ENCODE results near the gene RBM20. TPM values are rescaled to one million over a fixed set of nuclear protein-coding genes. Genes with fewer than 3 reads are reported as not detected.

RBM20 gene
- polyA plus RNA-seq, 1 donor (not counting 4 experiments of a cell fraction or from before 2014, with no cell fraction given): 0.01 TPM

DNA sequence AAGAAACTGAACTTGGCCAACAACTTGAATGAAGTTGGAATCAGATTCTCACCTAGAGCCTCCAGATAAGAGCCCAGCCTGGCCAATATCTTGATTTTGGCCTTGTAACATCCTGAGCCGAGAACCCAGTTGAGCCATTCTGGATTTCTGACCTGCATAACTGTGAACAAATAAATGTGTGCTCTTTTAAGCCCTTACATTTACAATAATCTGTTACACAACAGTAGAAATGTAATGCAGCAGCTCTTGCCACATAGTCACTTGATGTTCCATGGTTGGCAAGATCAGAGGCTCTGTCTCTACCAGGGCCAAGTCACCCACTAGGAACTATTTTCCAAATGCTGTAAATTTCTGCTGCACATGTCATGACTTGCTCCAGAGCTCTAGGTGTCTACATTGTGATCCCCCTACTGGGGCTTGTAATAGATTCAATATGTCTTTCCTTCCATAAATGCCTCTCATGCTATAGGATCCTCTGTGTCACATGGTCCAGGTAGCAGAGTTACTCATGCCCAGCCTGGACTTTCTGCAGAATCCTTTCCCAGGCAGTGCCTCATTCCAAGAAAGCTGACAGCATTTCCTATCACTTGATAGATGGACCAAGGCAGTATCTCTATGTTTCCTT is 11.4 kb upstream of the RBM20 start:
- Histone ChIP-seq H3K36me3 (ENCODE audit: control insufficient read depth in 2 of 2, extremely low read depth in 1 of 2, insufficient read depth in 2 of 2, low read length in 2 of 2) (no peaks in the 10 kb centered on the region), H4K20me1 (ENCODE audit: control insufficient read depth, extremely low read depth, insufficient read depth, low read length) (no peaks in the 10 kb centered on the region), H2AFZ (ENCODE audit: control insufficient read depth, low read length) (no peak overlapping the region), H3K4me2 (ENCODE audit: control insufficient read depth, extremely low read depth, insufficient read depth, low read depth, low read length) (no peak overlapping the region), H3K9me3 (ENCODE audit: control insufficient read depth, low read depth, low read length) (no peaks in the 10 kb centered on the region), H3K9me1 (ENCODE audit: control insufficient read depth, extremely low read depth, insufficient read depth, low read length) (no peaks in the 10 kb centered on the region), H3K9ac (ENCODE audit: control insufficient read depth, extremely low read depth, insufficient read depth, low read length) (no peak overlapping the region), H3K4me3 (ENCODE audit: control insufficient read depth in 2 of 3, extremely low read depth in 1 of 3, insufficient read depth in 2 of 3, low read depth in 1 of 3, low read length in 3 of 3) (no peak overlapping the region), H3K4me1 (ENCODE audit: control insufficient read depth, extremely low read depth, insufficient read depth, low read length) (peaks cover 6% of the 10 kb centered on the region), H3K27ac (ENCODE audit: control insufficient read depth, insufficient read depth, low read length) (no peak overlapping the region), H3K27me3 (ENCODE audit: control insufficient read depth, extremely low read depth, insufficient read depth, low read length) (no peaks in the 10 kb centered on the region), H3K79me2 (ENCODE audit: control insufficient read depth, insufficient read depth, low read length) (no peaks in the 10 kb centered on the region)
- FAIRE-seq: peak; percentile 60
- TF ChIP-seq, protein P1, sequence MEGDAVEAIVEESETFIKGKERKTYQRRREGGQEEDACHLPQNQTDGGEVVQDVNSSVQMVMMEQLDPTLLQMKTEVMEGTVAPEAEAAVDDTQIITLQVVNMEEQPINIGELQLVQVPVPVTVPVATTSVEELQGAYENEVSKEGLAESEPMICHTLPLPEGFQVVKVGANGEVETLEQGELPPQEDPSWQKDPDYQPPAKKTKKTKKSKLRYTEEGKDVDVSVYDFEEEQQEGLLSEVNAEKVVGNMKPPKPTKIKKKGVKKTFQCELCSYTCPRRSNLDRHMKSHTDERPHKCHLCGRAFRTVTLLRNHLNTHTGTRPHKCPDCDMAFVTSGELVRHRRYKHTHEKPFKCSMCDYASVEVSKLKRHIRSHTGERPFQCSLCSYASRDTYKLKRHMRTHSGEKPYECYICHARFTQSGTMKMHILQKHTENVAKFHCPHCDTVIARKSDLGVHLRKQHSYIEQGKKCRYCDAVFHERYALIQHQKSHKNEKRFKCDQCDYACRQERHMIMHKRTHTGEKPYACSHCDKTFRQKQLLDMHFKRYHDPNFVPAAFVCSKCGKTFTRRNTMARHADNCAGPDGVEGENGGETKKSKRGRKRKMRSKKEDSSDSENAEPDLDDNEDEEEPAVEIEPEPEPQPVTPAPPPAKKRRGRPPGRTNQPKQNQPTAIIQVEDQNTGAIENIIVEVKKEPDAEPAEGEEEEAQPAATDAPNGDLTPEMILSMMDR (optimal IDR thresholded peaks at IDR 0.05 in 1 of 3, IDR thresholded peaks at IDR 0.05 in 1 of 3, conservative IDR thresholded peaks at IDR 0.05 in 1 of 3; ENCODE audit: extremely low read depth in 1 of 3, insufficient read depth in 2 of 3, low read length in 3 of 3): no peak
- no peak for TF ChIP-seq EZH2 (IDR thresholded peaks at IDR 0.05; ENCODE audit: low read length)
- dilution Hi-C loops (cut with MboI; ENCODE audit: extremely low pct_ligation_motif_present, low sequenced_read_pairs): no loop called here
- peak; percentile 28 for DNase-seq (ENCODE audit: low read depth, low spot score)

DNA sequence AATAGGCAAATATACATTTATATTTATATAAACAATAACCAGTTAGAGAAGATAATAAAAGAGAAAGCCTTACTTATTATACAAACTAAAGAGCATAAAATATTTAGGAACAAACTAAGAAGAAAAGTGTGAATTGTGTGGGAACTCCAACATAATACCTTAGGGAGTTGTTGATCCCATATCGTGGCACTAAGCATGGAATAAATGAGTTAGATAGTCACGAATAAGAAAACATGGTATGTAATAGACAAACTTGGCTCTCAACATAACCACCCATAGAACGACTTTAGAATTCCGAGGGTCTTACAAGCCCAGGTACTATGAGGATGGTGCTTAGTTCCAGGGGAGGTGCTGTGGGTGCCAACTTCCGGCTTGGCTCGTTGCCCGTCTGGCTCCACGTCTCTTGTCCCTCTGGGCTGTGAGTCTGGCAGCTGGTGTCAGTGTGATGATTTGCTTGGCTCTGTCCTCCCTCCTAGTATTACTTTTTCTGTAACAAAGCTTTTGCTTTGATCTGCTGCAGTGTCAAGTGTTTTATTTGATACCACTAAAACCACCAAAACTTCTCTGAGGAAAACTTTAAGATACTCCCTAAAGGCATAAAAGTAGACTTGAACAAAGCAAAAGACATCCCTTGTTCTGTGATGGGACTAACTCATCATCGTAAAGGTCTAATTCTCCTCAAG is 9.5 kb upstream of the RBM20 start:
- peak overlapping the region; percentile 35 for H2AFZ ChIP-seq (ENCODE audit: control insufficient read depth, low read length)
- H4K20me1 ChIP-seq (ENCODE audit: control insufficient read depth, extremely low read depth, insufficient read depth, low read length): no peaks in the 10 kb centered on the region
- dilution Hi-C loops (cut with MboI; ENCODE audit: extremely low pct_ligation_motif_present, low sequenced_read_pairs): no loop called here
- FAIRE-seq (peak; percentile 71), DNase-seq (ENCODE audit: low read depth, low spot score) (no peak)
- H3K4me1 ChIP-seq (ENCODE audit: control insufficient read depth, extremely low read depth, insufficient read depth, low read length): peaks cover 6% of the 10 kb centered on the region
- no peaks in the 10 kb centered on the region for H3K9me1 ChIP-seq (ENCODE audit: control insufficient read depth, extremely low read depth, insufficient read depth, low read length)
- no peaks in the 10 kb centered on the region for H3K79me2 ChIP-seq (ENCODE audit: control insufficient read depth, insufficient read depth, low read length)
- no peaks in the 10 kb centered on the region for H3K9me3 ChIP-seq (ENCODE audit: control insufficient read depth, low read depth, low read length)
- peak overlapping the region; percentile 26 for H3K4me2 ChIP-seq (ENCODE audit: control insufficient read depth, extremely low read depth, insufficient read depth, low read depth, low read length)
- no peak for TF ChIP-seq EZH2 (IDR thresholded peaks at IDR 0.05; ENCODE audit: low read length)
- TF ChIP-seq, protein P1 (optimal IDR thresholded peaks at IDR 0.05 in 1 of 3, IDR thresholded peaks at IDR 0.05 in 1 of 3, conservative IDR thresholded peaks at IDR 0.05 in 1 of 3; ENCODE audit: extremely low read depth in 1 of 3, insufficient read depth in 2 of 3, low read length in 3 of 3): no peak
- no peaks in the 10 kb centered on the region for H3K36me3 ChIP-seq (ENCODE audit: control insufficient read depth in 2 of 2, extremely low read depth in 1 of 2, insufficient read depth in 2 of 2, low read length in 2 of 2)
- no peak overlapping the region for H3K4me3 ChIP-seq (ENCODE audit: control insufficient read depth in 2 of 3, extremely low read depth in 1 of 3, insufficient read depth in 2 of 3, low read depth in 1 of 3, low read length in 3 of 3)
- H3K27ac ChIP-seq (ENCODE audit: control insufficient read depth, insufficient read depth, low read length): no peak overlapping the region
- H3K27me3 ChIP-seq (ENCODE audit: control insufficient read depth, extremely low read depth, insufficient read depth, low read length): no peaks in the 10 kb centered on the region
- no peak overlapping the region for H3K9ac ChIP-seq (ENCODE audit: control insufficient read depth, extremely low read depth, insufficient read depth, low read length)

Measured in keratinocyte (primary cell).